Fibroblast of lung (primary cell): ENCODE results near the gene IBSP. TPM values are rescaled to one million over a fixed set of nuclear protein-coding genes. Genes with fewer than 3 reads are reported as not detected.
A peak's percentile ranks its signal among the peaks of the same experiment; 100 is the strongest.

Experiments used
- DNase-seq, 2 donors: peaks; one replicate each; pipeline versions ENCODE4 v3.0.0 to v3.0.0-alpha.2; 2010; ENCODE audit warnings: low read depth in 2 of 2
- H2AFZ ChIP-seq: 2 replicates; pipeline ENCODE4 v1.5.1; 2012; ENCODE audit warnings: low read length, control low read depth, inconsistent platforms
- H3K27ac ChIP-seq: 2 replicates; pipeline ENCODE4 v1.5.1; 2011; ENCODE audit warnings: low read length, control low read depth; ENCODE audit not compliant: insufficient read depth
- H3K27me3 ChIP-seq: 2 replicates; pipeline ENCODE4 v1.5.1; 2011; ENCODE audit warnings: mild to moderate bottlenecking, low read length; ENCODE audit not compliant: control insufficient read depth, insufficient read depth
- H3K36me3 ChIP-seq: 2 replicates; pipeline ENCODE4 v1.5.1; 2011; ENCODE audit warnings: low read length; ENCODE audit not compliant: control insufficient read depth, insufficient read depth
- H3K4me1 ChIP-seq: 2 replicates; pipeline ENCODE4 v1.5.1; 2011; ENCODE audit warnings: low read length; ENCODE audit not compliant: control insufficient read depth, insufficient read depth; ENCODE audit errors: extremely low read depth
- H3K4me2 ChIP-seq: 2 replicates; pipeline ENCODE4 v1.5.1; 2011; ENCODE audit warnings: low read length, control low read depth; ENCODE audit not compliant: insufficient read depth; ENCODE audit errors: extremely low read depth
- H3K4me3 ChIP-seq, 4 experiments: fragments of 200-600 bp in 1 of 4; sonication (generic) in 1 of 4; replicated peaks in 1 of 4; 2 replicates each; pipeline ENCODE4 v1.5.1; 2011 to 2016; ENCODE audit warnings: low read length in 4 of 4, low read depth in 3 of 4, mild to moderate bottlenecking in 3 of 4, control low read depth in 2 of 4, inconsistent platforms in 1 of 4, mixed read lengths in 1 of 4; ENCODE audit not compliant: insufficient read depth in 1 of 4; ENCODE audit errors: control extremely low read depth in 1 of 4
- H3K79me2 ChIP-seq: 2 replicates; pipeline ENCODE4 v1.5.1; 2012; ENCODE audit warnings: mild to moderate bottlenecking, low read length, inconsistent platforms; ENCODE audit not compliant: control insufficient read depth, insufficient read depth
- H3K9ac ChIP-seq: 2 replicates; pipeline ENCODE4 v1.5.1; 2011; ENCODE audit warnings: mild to moderate bottlenecking, low read length, control low read depth; ENCODE audit not compliant: insufficient read depth
- H3K9me3 ChIP-seq: 2 replicates; pipeline ENCODE4 v1.5.1; 2012; ENCODE audit warnings: low read depth, low read length; ENCODE audit not compliant: control insufficient read depth, insufficient read depth
- H4K20me1 ChIP-seq: 2 replicates; pipeline ENCODE4 v1.5.1; 2011; ENCODE audit warnings: low read length; ENCODE audit not compliant: control insufficient read depth, insufficient read depth; ENCODE audit errors: extremely low read depth
- CTCF ChIP-seq, 2 donors: IDR thresholded peaks in 1 of 2; conservative IDR thresholded peaks in 1 of 2; 1 replicate in 1 of 2; 2 replicates in 1 of 2; pipeline ENCODE4 v1.5.1; 2011 to 2012; ENCODE audit warnings: low read length in 2 of 2, control low read depth in 1 of 2, inconsistent platforms in 1 of 2, low read depth in 1 of 2, mild to moderate bottlenecking in 1 of 2
- EZH2 ChIP-seq: IDR thresholded peaks from 2 replicates; pipeline ENCODE4 v1.5.1; 2012; ENCODE audit warnings: low read length, control low read depth, mild to moderate bottlenecking; ENCODE audit errors: missing control alignments
- polyA plus RNA-seq, 2 donors: library from polyadenylated mRNA; depleted of rRNA in 1 of 2; stranded (reverse) in 1 of 2; unstranded in 1 of 2; fragments of >200 nt; gene quantifications; 2 replicates each; pipeline ENCODE4 v1.2.1, GENCODE V29; 2011 to 2012; ENCODE audit warnings: missing spikeins in 1 of 2
- total RNA-seq: library from RNA; depleted of rRNA; stranded (reverse); fragments of >200 nt; gene quantifications from 2 replicates; pipeline ENCODE4 v1.2.1, GENCODE V29; 2014

Gene IBSP
- total and polyA plus RNA-seq, 2 donors (not counting 1 experiment from before 2014, with no cell fraction given) = not detected

GRCh38 chr4:87762311-87762710, 37.0 kb upstream of the IBSP start:
- Histone ChIP-seq H3K4me1 (no peaks in the 10 kb centered on the region), H3K4me3 (no peak overlapping the region), H3K4me2 (no peak overlapping the region), H3K27me3 (no peaks in the 10 kb centered on the region), H3K9me3 (no peaks in the 10 kb centered on the region), H3K9ac (no peak overlapping the region), H4K20me1 (no peaks in the 10 kb centered on the region), H3K36me3 (no peaks in the 10 kb centered on the region), H3K79me2 (no peaks in the 10 kb centered on the region), H2AFZ (no peak overlapping the region), H3K27ac (no peak overlapping the region)
- no peak for TF ChIP-seq EZH2
- no peak for DNase-seq

DNA sequence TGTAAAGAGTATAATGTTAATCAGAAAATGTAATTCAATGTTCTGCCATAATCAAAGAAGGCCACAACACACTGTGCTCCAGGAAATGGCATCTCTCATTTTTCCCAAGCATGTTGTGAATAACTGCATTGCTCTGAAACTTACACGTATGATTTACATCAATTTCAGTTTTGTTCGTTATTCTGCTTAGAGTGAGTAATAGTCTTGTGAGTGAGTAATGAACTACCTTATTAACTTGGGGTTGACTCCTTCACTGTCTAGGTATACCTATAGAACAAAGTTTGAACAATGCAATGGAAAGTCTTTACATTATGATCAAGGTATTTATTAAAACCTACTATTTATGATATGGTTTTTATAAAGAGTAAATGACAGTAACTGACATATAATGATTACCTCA, 17.8 kb upstream of the IBSP start:
- Histone ChIP-seq H3K4me3 (no peak overlapping the region), H3K79me2 (no peaks in the 10 kb centered on the region), H3K36me3 (no peaks in the 10 kb centered on the region), H3K9ac (no peak overlapping the region), H3K4me2 (no peak overlapping the region), H3K27me3 (no peaks in the 10 kb centered on the region), H3K9me3 (no peaks in the 10 kb centered on the region), H4K20me1 (no peaks in the 10 kb centered on the region), H2AFZ (no peak overlapping the region), H3K27ac (no peak overlapping the region), H3K4me1 (no peaks in the 10 kb centered on the region)
- TF ChIP-seq CTCF (conservative IDR thresholded peaks at IDR 0.05 in 1 of 2, IDR thresholded peaks at IDR 0.05 in 1 of 2; ENCODE audit: low read depth in 1 of 2, low read length in 2 of 2) (no peak), EZH2 (no peak)
- no peak for DNase-seq

GRCh38 chr4:87783781-87784180, 15.6 kb upstream of the IBSP start:
- H3K4me3 ChIP-seq = no peak overlapping the region
- TF ChIP-seq EZH2 = no peak
- TF ChIP-seq CTCF (conservative IDR thresholded peaks at IDR 0.05 in 1 of 2, IDR thresholded peaks at IDR 0.05 in 1 of 2; ENCODE audit: low read depth in 1 of 2, low read length in 2 of 2) = no peak
- no peaks in the 10 kb centered on the region for H3K79me2 ChIP-seq
- no peaks in the 10 kb centered on the region for H3K4me1 ChIP-seq
- peak in 1 of 2 donors; percentile 58 for DNase-seq
- no peaks in the 10 kb centered on the region for H3K27me3 ChIP-seq
- H2AFZ ChIP-seq = no peak overlapping the region
- H3K4me2 ChIP-seq = no peak overlapping the region
- H3K36me3 ChIP-seq = no peaks in the 10 kb centered on the region
- no peak overlapping the region for H3K9ac ChIP-seq
- H4K20me1 ChIP-seq = no peaks in the 10 kb centered on the region
- H3K9me3 ChIP-seq = no peaks in the 10 kb centered on the region
- H3K27ac ChIP-seq = no peak overlapping the region
